OCI-LY7 (cell line): ENCODE measurements around the gene NPAP1. TPM values are rescaled to one million over a fixed set of nuclear protein-coding genes. Genes with fewer than 3 reads are reported as not detected.

Experiments used
- BruUV-seq: library from RNA; stranded (reverse); fragments of 400-500 nt; replicated peaks from 2 replicates; lab custom pipeline; 2021; lab: Mats Ljungman, UMichigan
- CTCF ChIA-PET: fragments of 300-600 bp; sonication (Branson Sonifier 250); formaldehyde crosslinking; loops from one replicate; lab custom pipeline; 2022; ENCODE audit warnings: antibody characterized with exemption; ENCODE audit not compliant: unreplicated experiment; lab: Charles Lee
- POLR2A ChIA-PET: fragments of 300-600 bp; sonication (Branson Sonifier 250); formaldehyde crosslinking; loops from one replicate; lab custom pipeline; 2022; ENCODE audit warnings: antibody characterized with exemption; lab: Charles Lee
- DNase-seq: peaks from one replicate; pipeline ENCODE4 v3.0.0-alpha.2; 2015; ENCODE audit warnings: low spot score
- H2AFZ ChIP-seq: fragments of 200-600 bp; sonication (generic), shearing (Covaris generic); 2 replicates; pipeline ENCODE4 v1.6.1; 2014; ENCODE audit warnings: mild to moderate bottlenecking, antibody characterized with exemption, low read length, moderate library complexity
- H3K27ac ChIP-seq: fragments of 200-600 bp; sonication (generic); 2 replicates; pipeline ENCODE4 v1.5.1; 2014; ENCODE audit warnings: mixed run types, low read depth, mild to moderate bottlenecking, moderate library complexity, low read length, inconsistent platforms; ENCODE audit not compliant: poor library complexity, severe bottlenecking
- H3K36me3 ChIP-seq: fragments of 200-600 bp; sonication (generic); 2 replicates; pipeline ENCODE4 v1.6.1; 2014; ENCODE audit warnings: mild to moderate bottlenecking, antibody characterized with exemption, low read length, moderate library complexity, mixed read lengths; ENCODE audit not compliant: insufficient read depth
- H3K4me1 ChIP-seq: fragments of 200-600 bp; sonication (generic); 2 replicates; pipeline ENCODE4 v1.5.1; 2014; ENCODE audit warnings: mild to moderate bottlenecking, low read length; ENCODE audit not compliant: insufficient read depth, poor library complexity, severe bottlenecking
- H3K4me2 ChIP-seq: fragments of 200-600 bp; sonication (generic); 2 replicates; pipeline ENCODE4 v1.6.1; 2014; ENCODE audit warnings: mild to moderate bottlenecking, low read length
- H3K4me3 ChIP-seq: fragments of 200-600 bp; sonication (generic); 2 replicates; pipeline ENCODE4 v1.5.1; 2014; ENCODE audit warnings: mild to moderate bottlenecking, low read depth, low read length; ENCODE audit not compliant: poor library complexity, severe bottlenecking
- H3K79me2 ChIP-seq: fragments of 200-600 bp; sonication (generic); 2 replicates; pipeline ENCODE4 v1.6.1; 2016; ENCODE audit warnings: low read depth, mild to moderate bottlenecking, low read length, moderate library complexity, mixed read lengths; ENCODE audit not compliant: insufficient read depth
- H3K9me2 ChIP-seq: fragments of 200-600 bp; sonication (generic); 2 replicates; pipeline ENCODE4 v1.6.1; 2016; ENCODE audit warnings: mild to moderate bottlenecking, low read length, mixed read lengths; ENCODE audit not compliant: insufficient read depth
- H3K9me3 ChIP-seq: fragments of 200-600 bp; sonication (generic); 2 replicates; pipeline ENCODE4 v1.6.1; 2014; ENCODE audit warnings: mild to moderate bottlenecking, mixed run types, low read length, mixed read lengths
- H4K20me1 ChIP-seq: fragments of 200-600 bp; sonication (generic); 2 replicates; pipeline ENCODE4 v1.6.1; 2014; ENCODE audit warnings: mild to moderate bottlenecking, antibody characterized with exemption, low read length, moderate library complexity, mixed read lengths; ENCODE audit not compliant: insufficient read depth
- CTCF ChIP-seq: fragments of 200-600 bp; sonication (generic); conservative IDR thresholded peaks from 2 replicates; pipeline ENCODE4 v1.5.1; 2014; ENCODE audit warnings: mild to moderate bottlenecking, antibody characterized with exemption, low read length, moderate library complexity, mixed read lengths
- EZH2phosphoT487 ChIP-seq: fragments of 200-600 bp; sonication (generic); IDR thresholded peaks from 2 replicates; pipeline ENCODE4 v1.6.1; 2018; ENCODE audit warnings: low read depth, borderline replicate concordance, mild to moderate bottlenecking, mixed run types, antibody characterized with exemption, low read length, moderate library complexity, mixed read lengths
- intact Hi-C: fragments of 100-400 bp; cut with micrococcal nuclease; formaldehyde crosslinking; loops from one replicate; pipeline ENCODE4 v1.10.0; 2022; ENCODE audit not compliant: unreplicated experiment
- total RNA-seq, 2 experiments: library from RNA; depleted of rRNA in 1 of 2; stranded (reverse); fragments of >200 nt in 1 of 2; shearing (Covaris generic) in 1 of 2; gene quantifications; 2 replicates each; pipeline ENCODE4 v1.2.3, GENCODE V29; 2014 to 2022

Gene NPAP1
- total RNA-seq, 2 experiments from 2014 or later, result not detected

GRCh38 chr15:24718289-24719082 is 42.9 kb downstream of the NPAP1 start:
- no peak overlapping the region for H3K27ac ChIP-seq
- BruUV-seq, result no TSS peak
- no peaks in the 10 kb centered on the region for H4K20me1 ChIP-seq
- no peak overlapping the region for H2AFZ ChIP-seq
- TF ChIP-seq CTCF, result no peak
- no peak for TF ChIP-seq EZH2phosphoT487
- intact Hi-C loops, result loop anchor here (5.0 kb wide), 1 partner anchor 444 kb away; no protein-coding TSS in a partner anchor
- no peak overlapping the region for H3K4me3 ChIP-seq
- no peaks in the 10 kb centered on the region for H3K79me2 ChIP-seq
- no peaks in the 10 kb centered on the region for H3K36me3 ChIP-seq
- no peaks in the 10 kb centered on the region for H3K4me1 ChIP-seq
- DNase-seq, result no peak
- ChIA-PET CTCF (no interaction called here), POLR2A (no interaction called here)
- H3K4me2 ChIP-seq, result no peak overlapping the region
- no peaks in the 10 kb centered on the region for H3K9me2 ChIP-seq
- 0 out of 2 replicates have a peak, but pooled peaks cover 4% of the 10 kb centered on the region for H3K9me3 ChIP-seq

DNA sequence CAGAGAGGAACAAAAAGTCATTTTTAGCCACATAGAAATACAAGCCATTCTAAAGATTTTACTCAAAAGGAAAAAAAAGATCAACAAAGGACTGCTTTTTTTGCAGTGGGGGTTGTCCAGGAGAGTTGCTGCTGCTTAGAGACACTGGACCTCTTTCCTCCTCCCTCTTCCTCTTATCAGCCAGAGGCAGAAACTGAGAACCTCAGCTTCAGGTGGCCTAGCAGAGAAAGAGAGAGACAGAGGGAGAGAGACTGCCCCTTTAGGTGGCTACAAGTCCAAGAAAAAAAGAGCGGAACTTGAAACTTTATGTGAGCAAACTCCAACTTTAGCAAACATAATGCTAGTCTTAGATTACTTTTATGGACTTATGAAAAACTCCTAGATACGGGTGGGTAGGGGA is 54.2 kb downstream of the NPAP1 start:
- H3K4me1 ChIP-seq, result no peaks in the 10 kb centered on the region
- H3K4me3 ChIP-seq, result no peak overlapping the region
- no TSS peak for BruUV-seq
- DNase-seq, result no peak
- no peak overlapping the region for H3K27ac ChIP-seq
- H2AFZ ChIP-seq, result no peak overlapping the region
- H3K4me2 ChIP-seq, result no peak overlapping the region
- ChIA-PET CTCF (no interaction called here), POLR2A (no interaction called here)
- no peaks in the 10 kb centered on the region for H3K9me3 ChIP-seq
- TF ChIP-seq CTCF, result no peak
- no peak for TF ChIP-seq EZH2phosphoT487
- intact Hi-C loops, result no loop called here
- H3K36me3 ChIP-seq, result no peaks in the 10 kb centered on the region
- H4K20me1 ChIP-seq, result no peaks in the 10 kb centered on the region
- no peaks in the 10 kb centered on the region for H3K79me2 ChIP-seq
- no peaks in the 10 kb centered on the region for H3K9me2 ChIP-seq
